NCI-H510A (cell line): Measurements from ENCODE around the gene LAGE3.
"Not testable (repeated sequence)": the region's sequence is repeated elsewhere in the genome, so short reads cannot be mapped to it uniquely, and the experiment has no call there.

Source experiments
- DNase-seq: peaks from one replicate; lab custom pipeline; 2025; lab: John Stamatoyannopoulos, UW

Gene LAGE3

GRCh38 chrX:154502098-154502497 lies 23.0 kb upstream of the LAGE3 start:
- no peak for DNase-seq

- DNase-seq, result not testable (repeated sequence)
Observed at GRCh38 chrX:154501423-154501822, 22.3 kb upstream of the LAGE3 start.

- DNase-seq, result not testable (repeated sequence)
Observed at GRCh38 chrX:154496591-154497137, 17.6 kb upstream of the LAGE3 start.

- no peak for DNase-seq
Observed at GRCh38 chrX:154495472-154495922, 16.4 kb upstream of the LAGE3 start.

GRCh38 chrX:154494715-154495114 lies 15.6 kb upstream of the LAGE3 start:
- DNase-seq, result no peak

GRCh38 chrX:154490414-154491083 lies 11.5 kb upstream of the LAGE3 start, which contains the start of gene SLC10A3:
Gene SLC10A3, minus strand, starts transcription at chrX:154490629. Its CDS starts 1,689 bp downstream, at chrX:154488940.
- DNase-seq, result peak; percentile 81

GRCh38 chrX:154490021-154490413 lies 10.9 kb upstream of the LAGE3 start:
- no peak for DNase-seq

- no peak for DNase-seq
Observed at GRCh38 chrX:154489182-154489581, 10.1 kb upstream of the LAGE3 start.

- no peak for DNase-seq
Observed at GRCh38 chrX:154488336-154489075, 9.4 kb upstream of the LAGE3 start.

- no peak for DNase-seq
Observed at GRCh38 chrX:154487518-154488290, 8.6 kb upstream of the LAGE3 start.

- DNase-seq, result peak; percentile 35
Observed at GRCh38 chrX:154486396-154487207, 7.5 kb upstream of the LAGE3 start, which contains the start of gene UBL4A. Gene UBL4A, minus strand, starts transcription at chrX:154486615. Its CDS starts 31 bp downstream, at chrX:154486584.

- DNase-seq, result no peak
Observed at GRCh38 chrX:154486052-154486395, 6.9 kb upstream of the LAGE3 start.

- DNase-seq, result no peak
Observed at GRCh38 chrX:154485150-154486051, 6.3 kb upstream of the LAGE3 start.

- DNase-seq, result no peak
Observed at GRCh38 chrX:154484255-154485149, 5.4 kb upstream of the LAGE3 start.

GRCh38 chrX:154483325-154483724 lies 4.2 kb upstream of the LAGE3 start:
- DNase-seq, result no peak

GRCh38 chrX:154482786-154483185 lies 3.7 kb upstream of the LAGE3 start:
- DNase-seq, result no peak

- DNase-seq, result no peak
Observed at GRCh38 chrX:154481911-154482601, 3.0 kb upstream of the LAGE3 start.

- DNase-seq, result no peak
Observed at GRCh38 chrX:154481195-154481594, 2.1 kb upstream of the LAGE3 start.
